Measurements from ENCODE around the gene TBL1Y.

DNA sequence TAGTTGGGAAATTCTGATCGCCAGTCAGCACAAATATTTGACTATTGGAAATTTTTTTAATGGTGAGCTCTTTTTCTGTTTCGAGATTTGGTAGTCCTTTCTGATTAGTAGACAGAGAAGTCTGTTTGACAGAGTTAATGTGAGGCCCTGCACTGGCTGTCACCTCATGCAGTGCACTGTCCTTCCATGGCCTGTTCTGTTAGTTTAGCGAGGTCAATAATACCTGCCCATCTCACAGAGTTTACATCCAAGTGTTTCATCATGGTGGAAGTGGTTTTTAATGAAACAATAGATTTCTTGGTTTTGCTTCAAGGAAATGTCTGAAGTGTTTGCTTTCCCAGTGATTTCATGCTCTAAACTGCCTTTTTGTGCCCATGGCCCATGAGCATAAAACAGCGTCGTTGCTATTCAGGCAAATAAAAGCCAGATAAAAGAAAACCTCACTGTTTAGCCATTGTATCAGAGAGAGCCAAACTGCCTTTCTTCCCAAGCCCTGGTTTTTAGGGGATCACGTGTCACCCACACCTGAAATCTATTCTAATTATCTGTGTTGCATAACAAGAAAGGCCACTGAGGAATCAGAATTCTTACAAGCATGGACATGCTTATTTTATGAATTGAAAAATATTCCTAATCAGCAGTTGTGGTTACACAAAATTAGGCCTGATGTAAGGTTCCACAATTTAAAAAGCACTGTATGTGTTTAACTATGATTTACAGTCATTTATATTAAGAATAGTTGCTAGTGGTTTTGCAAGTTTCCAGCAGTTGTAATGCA is 98.3 kb downstream of the TBL1Y start:
- no peak for TF ChIP-seq SREBF1 (IDR thresholded peaks at IDR 0.05; ENCODE audit: low read length)
- no peak for TF ChIP-seq POLR2A (IDR thresholded peaks at IDR 0.05; ENCODE audit: low read depth, low read length)
- TF ChIP-seq ZNF24 (IDR thresholded peaks at IDR 0.05): no peak
- TF ChIP-seq FOXK2 (IDR thresholded peaks at IDR 0.05): no peak
- TF ChIP-seq POLR2AphosphoS5 (IDR thresholded peaks at IDR 0.05; ENCODE audit: low read length): no peak
- TF ChIP-seq, protein P1, sequence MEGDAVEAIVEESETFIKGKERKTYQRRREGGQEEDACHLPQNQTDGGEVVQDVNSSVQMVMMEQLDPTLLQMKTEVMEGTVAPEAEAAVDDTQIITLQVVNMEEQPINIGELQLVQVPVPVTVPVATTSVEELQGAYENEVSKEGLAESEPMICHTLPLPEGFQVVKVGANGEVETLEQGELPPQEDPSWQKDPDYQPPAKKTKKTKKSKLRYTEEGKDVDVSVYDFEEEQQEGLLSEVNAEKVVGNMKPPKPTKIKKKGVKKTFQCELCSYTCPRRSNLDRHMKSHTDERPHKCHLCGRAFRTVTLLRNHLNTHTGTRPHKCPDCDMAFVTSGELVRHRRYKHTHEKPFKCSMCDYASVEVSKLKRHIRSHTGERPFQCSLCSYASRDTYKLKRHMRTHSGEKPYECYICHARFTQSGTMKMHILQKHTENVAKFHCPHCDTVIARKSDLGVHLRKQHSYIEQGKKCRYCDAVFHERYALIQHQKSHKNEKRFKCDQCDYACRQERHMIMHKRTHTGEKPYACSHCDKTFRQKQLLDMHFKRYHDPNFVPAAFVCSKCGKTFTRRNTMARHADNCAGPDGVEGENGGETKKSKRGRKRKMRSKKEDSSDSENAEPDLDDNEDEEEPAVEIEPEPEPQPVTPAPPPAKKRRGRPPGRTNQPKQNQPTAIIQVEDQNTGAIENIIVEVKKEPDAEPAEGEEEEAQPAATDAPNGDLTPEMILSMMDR (IDR thresholded peaks at IDR 0.05 in 2 of 3, conservative IDR thresholded peaks at IDR 0.05 in 1 of 3; ENCODE audit: control insufficient read depth in 2 of 3, extremely low read depth in 1 of 3, insufficient read depth in 1 of 3, low read depth in 3 of 3, low read length in 3 of 3): no peak
- TF ChIP-seq, protein P2, sequence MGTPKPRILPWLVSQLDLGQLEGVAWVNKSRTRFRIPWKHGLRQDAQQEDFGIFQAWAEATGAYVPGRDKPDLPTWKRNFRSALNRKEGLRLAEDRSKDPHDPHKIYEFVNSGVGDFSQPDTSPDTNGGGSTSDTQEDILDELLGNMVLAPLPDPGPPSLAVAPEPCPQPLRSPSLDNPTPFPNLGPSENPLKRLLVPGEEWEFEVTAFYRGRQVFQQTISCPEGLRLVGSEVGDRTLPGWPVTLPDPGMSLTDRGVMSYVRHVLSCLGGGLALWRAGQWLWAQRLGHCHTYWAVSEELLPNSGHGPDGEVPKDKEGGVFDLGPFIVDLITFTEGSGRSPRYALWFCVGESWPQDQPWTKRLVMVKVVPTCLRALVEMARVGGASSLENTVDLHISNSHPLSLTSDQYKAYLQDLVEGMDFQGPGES (IDR thresholded peaks at IDR 0.05): no peak
- TF ChIP-seq HCFC1 (IDR thresholded peaks at IDR 0.05; ENCODE audit: low read length): no peak
- no peak for TF ChIP-seq GABPA (IDR thresholded peaks at IDR 0.05; ENCODE audit: low read depth)
- TF ChIP-seq RAD21 (IDR thresholded peaks at IDR 0.05; ENCODE audit: insufficient read depth, low read depth, low read length): no peak
- TF ChIP-seq YY1 (IDR thresholded peaks at IDR 0.05; ENCODE audit: low read depth, low read length): no peak
- TF ChIP-seq, protein P3, sequence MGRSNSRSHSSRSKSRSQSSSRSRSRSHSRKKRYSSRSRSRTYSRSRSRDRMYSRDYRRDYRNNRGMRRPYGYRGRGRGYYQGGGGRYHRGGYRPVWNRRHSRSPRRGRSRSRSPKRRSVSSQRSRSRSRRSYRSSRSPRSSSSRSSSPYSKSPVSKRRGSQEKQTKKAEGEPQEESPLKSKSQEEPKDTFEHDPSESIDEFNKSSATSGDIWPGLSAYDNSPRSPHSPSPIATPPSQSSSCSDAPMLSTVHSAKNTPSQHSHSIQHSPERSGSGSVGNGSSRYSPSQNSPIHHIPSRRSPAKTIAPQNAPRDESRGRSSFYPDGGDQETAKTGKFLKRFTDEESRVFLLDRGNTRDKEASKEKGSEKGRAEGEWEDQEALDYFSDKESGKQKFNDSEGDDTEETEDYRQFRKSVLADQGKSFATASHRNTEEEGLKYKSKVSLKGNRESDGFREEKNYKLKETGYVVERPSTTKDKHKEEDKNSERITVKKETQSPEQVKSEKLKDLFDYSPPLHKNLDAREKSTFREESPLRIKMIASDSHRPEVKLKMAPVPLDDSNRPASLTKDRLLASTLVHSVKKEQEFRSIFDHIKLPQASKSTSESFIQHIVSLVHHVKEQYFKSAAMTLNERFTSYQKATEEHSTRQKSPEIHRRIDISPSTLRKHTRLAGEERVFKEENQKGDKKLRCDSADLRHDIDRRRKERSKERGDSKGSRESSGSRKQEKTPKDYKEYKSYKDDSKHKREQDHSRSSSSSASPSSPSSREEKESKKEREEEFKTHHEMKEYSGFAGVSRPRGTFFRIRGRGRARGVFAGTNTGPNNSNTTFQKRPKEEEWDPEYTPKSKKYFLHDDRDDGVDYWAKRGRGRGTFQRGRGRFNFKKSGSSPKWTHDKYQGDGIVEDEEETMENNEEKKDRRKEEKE (IDR thresholded peaks at IDR 0.05): no peak

Measured in GM12878 (cell line).